ENCODE data around the gene MCC. TPM values are rescaled to one million over a fixed set of nuclear protein-coding genes. Genes with fewer than 3 reads are reported as not detected.

Gene MCC
- total RNA-seq, 6 donors from 2014 or later: 12.1 to 67.1 (median 21.3) TPM

DNA sequence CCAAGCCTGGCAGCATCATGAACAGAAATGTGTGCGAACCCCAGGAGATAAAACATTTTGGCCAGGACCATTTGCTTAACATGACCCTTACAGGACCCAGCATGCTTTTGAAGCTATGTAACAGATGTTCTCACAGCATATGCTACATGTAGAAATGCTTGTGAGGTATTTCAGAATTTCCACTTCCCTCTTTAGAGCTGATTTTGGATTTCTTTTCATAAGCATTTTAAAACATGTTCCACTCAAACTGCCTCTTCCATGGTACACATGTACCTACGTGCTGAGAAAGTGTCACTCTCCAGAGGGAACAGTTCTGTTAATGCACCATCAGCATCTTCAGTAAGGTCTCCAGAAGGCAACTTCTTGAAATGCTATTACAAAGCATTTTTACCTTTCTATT lies 37.8 kb downstream of the MCC start:
- Histone ChIP-seq H3K4me1 (no peaks in the 10 kb centered on the region), H3K27me3 (no peaks in the 10 kb centered on the region), H3K4me3 (no peak overlapping the region), H3K9me3 (peaks cover 0 to 5% (median 2%) of the 10 kb centered on the region in 4 donors), H3K36me3 (no peaks in the 10 kb centered on the region), H3K27ac (no peak overlapping the region)
- DNase-seq (no peak), ATAC-seq (ENCODE audit: low FRiP score in 2 of 2) (no peak)
- WGBS, 2 donors: 72 to 76% methylated on average over 2 of the region's 2 CpGs
- TF ChIP-seq POLR2AphosphoS5 (IDR thresholded peaks at IDR 0.05): no peak
- TF ChIP-seq POLR2A (IDR thresholded peaks at IDR 0.05): no peak
- no peak for TF ChIP-seq EP300 (IDR thresholded peaks at IDR 0.05)
- TF ChIP-seq, protein P1, sequence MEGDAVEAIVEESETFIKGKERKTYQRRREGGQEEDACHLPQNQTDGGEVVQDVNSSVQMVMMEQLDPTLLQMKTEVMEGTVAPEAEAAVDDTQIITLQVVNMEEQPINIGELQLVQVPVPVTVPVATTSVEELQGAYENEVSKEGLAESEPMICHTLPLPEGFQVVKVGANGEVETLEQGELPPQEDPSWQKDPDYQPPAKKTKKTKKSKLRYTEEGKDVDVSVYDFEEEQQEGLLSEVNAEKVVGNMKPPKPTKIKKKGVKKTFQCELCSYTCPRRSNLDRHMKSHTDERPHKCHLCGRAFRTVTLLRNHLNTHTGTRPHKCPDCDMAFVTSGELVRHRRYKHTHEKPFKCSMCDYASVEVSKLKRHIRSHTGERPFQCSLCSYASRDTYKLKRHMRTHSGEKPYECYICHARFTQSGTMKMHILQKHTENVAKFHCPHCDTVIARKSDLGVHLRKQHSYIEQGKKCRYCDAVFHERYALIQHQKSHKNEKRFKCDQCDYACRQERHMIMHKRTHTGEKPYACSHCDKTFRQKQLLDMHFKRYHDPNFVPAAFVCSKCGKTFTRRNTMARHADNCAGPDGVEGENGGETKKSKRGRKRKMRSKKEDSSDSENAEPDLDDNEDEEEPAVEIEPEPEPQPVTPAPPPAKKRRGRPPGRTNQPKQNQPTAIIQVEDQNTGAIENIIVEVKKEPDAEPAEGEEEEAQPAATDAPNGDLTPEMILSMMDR (IDR thresholded peaks at IDR 0.05): no peak

DNA sequence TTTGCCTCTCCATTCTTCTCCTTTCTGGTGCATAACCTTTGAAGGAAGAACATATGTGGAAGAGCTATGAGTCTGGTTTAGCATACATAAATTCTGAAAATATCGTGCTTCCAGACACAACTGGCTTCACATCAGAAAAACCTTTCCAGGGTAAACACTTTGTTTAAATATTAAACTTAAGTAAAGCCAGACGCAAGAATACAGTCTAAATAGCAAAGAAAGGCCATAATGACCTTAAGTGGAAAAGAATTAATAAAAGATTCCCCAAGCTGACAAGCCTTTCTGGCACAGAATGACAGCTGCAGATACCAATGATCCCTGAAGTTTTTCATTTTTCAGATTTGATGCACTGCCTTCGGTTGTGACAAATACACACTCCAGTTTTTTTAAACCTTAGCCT lies 40.0 kb downstream of the MCC start:
- ATAC-seq (ENCODE audit: low FRiP score in 2 of 2) (no peak), DNase-seq (no peak)
- TF ChIP-seq EP300 (IDR thresholded peaks at IDR 0.05) (no peak), POLR2AphosphoS5 (IDR thresholded peaks at IDR 0.05) (no peak), POLR2A (IDR thresholded peaks at IDR 0.05) (no peak)
- TF ChIP-seq, protein P1 (IDR thresholded peaks at IDR 0.05): no peak
- H3K27me3 ChIP-seq: no peaks in the 10 kb centered on the region
- no peak overlapping the region for H3K4me3 ChIP-seq
- WGBS, 2 donors: 63 to 68% methylated on average over 3 of the region's 3 CpGs
- no peaks in the 10 kb centered on the region for H3K36me3 ChIP-seq
- peaks cover 0 to 5% (median 2%) of the 10 kb centered on the region in 4 donors for H3K9me3 ChIP-seq
- H3K4me1 ChIP-seq: no peaks in the 10 kb centered on the region
- H3K27ac ChIP-seq: no peak overlapping the region

DNA sequence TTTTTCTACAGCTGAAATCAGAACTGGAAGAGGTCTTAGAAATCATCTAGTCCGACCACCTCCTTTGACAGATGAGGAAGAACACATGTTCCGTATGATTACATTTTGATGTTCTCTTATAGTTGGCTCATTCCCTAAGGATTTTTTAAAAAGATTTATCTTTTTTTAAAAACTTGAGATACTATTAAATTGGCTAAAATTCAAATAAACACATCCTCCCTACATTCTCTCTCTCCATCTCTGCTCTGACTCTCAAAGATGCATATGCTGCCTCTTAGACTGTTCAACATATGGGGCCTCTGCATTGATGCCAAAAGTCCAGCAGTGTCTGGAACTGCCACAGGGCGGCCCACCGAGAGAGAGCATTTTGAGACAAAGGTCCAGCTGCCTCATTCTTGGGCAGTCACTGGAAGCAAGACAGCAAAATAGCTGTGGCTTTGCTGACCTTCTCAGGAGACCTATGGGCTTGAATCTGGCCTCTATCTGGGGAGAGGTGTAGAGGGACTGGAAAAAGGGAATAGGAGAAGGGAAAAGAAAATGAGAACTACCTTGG lies 40.7 kb downstream of the MCC start:
- Histone ChIP-seq H3K4me3 (no peak overlapping the region), H3K9me3 (peaks cover 0 to 5% (median 2%) of the 10 kb centered on the region in 4 donors), H3K36me3 (no peaks in the 10 kb centered on the region), H3K27ac (no peak overlapping the region), H3K4me1 (no peaks in the 10 kb centered on the region), H3K27me3 (no peaks in the 10 kb centered on the region)
- no peak for TF ChIP-seq POLR2A (IDR thresholded peaks at IDR 0.05)
- no peak for TF ChIP-seq POLR2AphosphoS5 (IDR thresholded peaks at IDR 0.05)
- TF ChIP-seq, protein P1 (IDR thresholded peaks at IDR 0.05): no peak
- no peak for TF ChIP-seq EP300 (IDR thresholded peaks at IDR 0.05)
- WGBS, 2 donors: 65 to 73% methylated on average over 4 of the region's 4 CpGs
- no peak for ATAC-seq (ENCODE audit: low FRiP score in 2 of 2)
- DNase-seq: no peak

DNA sequence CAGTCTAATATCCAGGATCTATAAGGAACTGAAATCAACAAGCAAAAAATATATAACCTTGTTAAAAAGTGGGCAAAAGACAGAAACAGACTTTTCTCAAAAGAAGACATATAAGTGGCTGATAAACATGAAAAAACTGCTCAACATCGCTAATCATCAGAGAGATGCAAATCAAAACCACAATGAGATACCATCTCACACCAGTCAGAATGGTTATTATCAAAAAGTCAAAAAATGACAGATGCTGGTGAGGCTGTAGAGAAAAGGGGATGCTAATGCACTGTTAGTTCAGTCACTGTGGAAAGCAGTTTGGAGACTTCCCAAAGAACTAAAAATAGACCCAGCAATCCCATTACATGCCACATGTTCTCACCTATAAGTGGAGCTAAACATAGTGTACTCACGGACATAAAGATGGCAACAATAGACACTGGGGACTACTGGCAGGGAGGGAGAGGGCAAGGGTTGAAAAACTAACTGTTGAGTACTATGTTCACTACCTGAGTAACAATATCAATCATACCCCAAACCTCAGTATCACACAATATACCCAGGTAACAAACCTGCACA lies 41.8 kb downstream of the MCC start:
- DNase-seq (no peak), ATAC-seq (ENCODE audit: low FRiP score in 2 of 2) (no peak)
- 82 to 85% methylated on average over 2 of the region's 2 CpGs for WGBS, 2 donors
- TF ChIP-seq EP300 (IDR thresholded peaks at IDR 0.05): no peak
- TF ChIP-seq, protein P1 (IDR thresholded peaks at IDR 0.05): no peak
- no peak for TF ChIP-seq POLR2AphosphoS5 (IDR thresholded peaks at IDR 0.05)
- TF ChIP-seq POLR2A (IDR thresholded peaks at IDR 0.05): no peak
- Histone ChIP-seq H3K36me3 (no peaks in the 10 kb centered on the region), H3K9me3 (peaks cover 0 to 5% (median 2%) of the 10 kb centered on the region in 4 donors), H3K4me1 (no peaks in the 10 kb centered on the region), H3K27me3 (no peaks in the 10 kb centered on the region), H3K27ac (no peak overlapping the region), H3K4me3 (no peak overlapping the region)

DNA sequence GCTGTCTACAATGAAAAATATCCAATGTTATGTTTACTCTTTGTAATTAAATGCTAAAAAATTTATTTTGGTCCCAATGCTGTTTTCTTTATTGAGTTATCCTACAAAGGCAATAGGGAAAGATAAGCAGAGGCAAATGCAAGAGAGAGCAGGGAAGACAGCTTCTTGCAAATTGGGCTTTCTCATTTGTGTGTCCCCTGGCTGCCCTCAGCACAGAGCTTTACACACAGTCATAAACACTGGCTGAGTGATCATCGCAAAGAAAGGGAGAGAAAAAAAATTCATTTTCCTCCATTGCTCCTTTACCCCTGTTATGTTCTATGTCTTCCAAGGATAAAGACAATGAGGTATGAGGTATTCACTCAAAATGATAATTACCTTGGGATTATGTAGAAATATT lies 51.1 kb downstream of the MCC start:
- ATAC-seq (ENCODE audit: low FRiP score in 2 of 2) (no peak), DNase-seq (no peak)
- Histone ChIP-seq H3K27ac (no peak overlapping the region), H3K36me3 (no peaks in the 10 kb centered on the region), H3K9me3 (no peaks in the 10 kb centered on the region), H3K27me3 (no peaks in the 10 kb centered on the region), H3K4me3 (no peak overlapping the region), H3K4me1 (no peaks in the 10 kb centered on the region)
- 68% methylated on average over 1 of the region's 1 CpG for WGBS, 2 donors
- TF ChIP-seq POLR2AphosphoS5 (IDR thresholded peaks at IDR 0.05) (no peak), EP300 (IDR thresholded peaks at IDR 0.05) (no peak), POLR2A (IDR thresholded peaks at IDR 0.05) (no peak)
- TF ChIP-seq, protein P1 (IDR thresholded peaks at IDR 0.05): no peak

Data from upper lobe of left lung (tissue), 6 donors.